Sigmoid colon (tissue), 4 donors: ENCODE measurements around the gene LYPD6B.

Experiments used
- EP300 ChIP-seq, 4 donors: sonication (generic); formaldehyde crosslinking; IDR thresholded peaks; one replicate each; pipeline ENCODE4 v1.6.1; 2017; ENCODE audit warnings: antibody characterized with exemption in 4 of 4
- POLR2A ChIP-seq, 2 donors: fragments of 450-650 bp; IDR thresholded peaks; one replicate each; pipeline ENCODE4 v1.6.1; 2016; ENCODE audit warnings: antibody characterized with exemption in 2 of 2, mild to moderate bottlenecking in 2 of 2, moderate library complexity in 2 of 2
- POLR2AphosphoS5 ChIP-seq, 4 donors: sonication (generic); formaldehyde crosslinking; IDR thresholded peaks; one replicate each; pipeline ENCODE4 v1.6.1; 2017; ENCODE audit warnings: antibody characterized with exemption in 4 of 4
- TF ChIP-seq, protein P1 (sequence below), 4 experiments: fragments of 450-650 bp in 3 of 4; fragments of 200-600 bp in 1 of 4; IDR thresholded peaks; one replicate each; pipeline ENCODE4 v1.5.1; 2016 to 2019; ENCODE audit warnings: antibody characterized with exemption in 4 of 4, mild to moderate bottlenecking in 3 of 4, moderate library complexity in 2 of 4

DNA sequence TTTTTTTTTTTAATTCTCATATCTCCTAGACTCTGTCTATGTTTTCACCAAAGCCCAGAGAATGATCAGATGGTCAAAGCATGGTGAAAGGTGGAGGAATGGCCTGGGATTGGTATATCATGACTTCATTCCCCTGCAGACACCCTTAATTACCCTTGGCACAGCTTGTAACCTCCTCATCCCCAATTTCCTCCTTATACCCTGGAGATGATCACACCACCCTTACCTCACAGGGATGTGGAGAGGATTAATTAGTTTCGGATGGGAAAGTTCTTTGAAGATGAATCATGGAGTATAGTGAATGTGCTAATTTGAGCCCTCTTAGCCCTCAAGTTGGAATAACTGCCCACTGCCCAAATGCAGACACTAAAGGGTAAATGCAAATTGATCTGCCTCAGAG lies 153.9 kb downstream of the LYPD6B start:
- TF ChIP-seq, protein P1, sequence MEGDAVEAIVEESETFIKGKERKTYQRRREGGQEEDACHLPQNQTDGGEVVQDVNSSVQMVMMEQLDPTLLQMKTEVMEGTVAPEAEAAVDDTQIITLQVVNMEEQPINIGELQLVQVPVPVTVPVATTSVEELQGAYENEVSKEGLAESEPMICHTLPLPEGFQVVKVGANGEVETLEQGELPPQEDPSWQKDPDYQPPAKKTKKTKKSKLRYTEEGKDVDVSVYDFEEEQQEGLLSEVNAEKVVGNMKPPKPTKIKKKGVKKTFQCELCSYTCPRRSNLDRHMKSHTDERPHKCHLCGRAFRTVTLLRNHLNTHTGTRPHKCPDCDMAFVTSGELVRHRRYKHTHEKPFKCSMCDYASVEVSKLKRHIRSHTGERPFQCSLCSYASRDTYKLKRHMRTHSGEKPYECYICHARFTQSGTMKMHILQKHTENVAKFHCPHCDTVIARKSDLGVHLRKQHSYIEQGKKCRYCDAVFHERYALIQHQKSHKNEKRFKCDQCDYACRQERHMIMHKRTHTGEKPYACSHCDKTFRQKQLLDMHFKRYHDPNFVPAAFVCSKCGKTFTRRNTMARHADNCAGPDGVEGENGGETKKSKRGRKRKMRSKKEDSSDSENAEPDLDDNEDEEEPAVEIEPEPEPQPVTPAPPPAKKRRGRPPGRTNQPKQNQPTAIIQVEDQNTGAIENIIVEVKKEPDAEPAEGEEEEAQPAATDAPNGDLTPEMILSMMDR (IDR thresholded peaks at IDR 0.05): no peak
- TF ChIP-seq POLR2A (IDR thresholded peaks at IDR 0.05) (no peak), EP300 (IDR thresholded peaks at IDR 0.05) (no peak), POLR2AphosphoS5 (IDR thresholded peaks at IDR 0.05) (no peak)
